ENCODE measurements around the gene RGL1. TPM values are rescaled to one million over a fixed set of nuclear protein-coding genes. Genes with fewer than 3 reads are reported as not detected.

RGL1 gene
- total and polyA plus RNA-seq, 4 donors = 7.0 to 51.6 (median 16.4) TPM

DNA sequence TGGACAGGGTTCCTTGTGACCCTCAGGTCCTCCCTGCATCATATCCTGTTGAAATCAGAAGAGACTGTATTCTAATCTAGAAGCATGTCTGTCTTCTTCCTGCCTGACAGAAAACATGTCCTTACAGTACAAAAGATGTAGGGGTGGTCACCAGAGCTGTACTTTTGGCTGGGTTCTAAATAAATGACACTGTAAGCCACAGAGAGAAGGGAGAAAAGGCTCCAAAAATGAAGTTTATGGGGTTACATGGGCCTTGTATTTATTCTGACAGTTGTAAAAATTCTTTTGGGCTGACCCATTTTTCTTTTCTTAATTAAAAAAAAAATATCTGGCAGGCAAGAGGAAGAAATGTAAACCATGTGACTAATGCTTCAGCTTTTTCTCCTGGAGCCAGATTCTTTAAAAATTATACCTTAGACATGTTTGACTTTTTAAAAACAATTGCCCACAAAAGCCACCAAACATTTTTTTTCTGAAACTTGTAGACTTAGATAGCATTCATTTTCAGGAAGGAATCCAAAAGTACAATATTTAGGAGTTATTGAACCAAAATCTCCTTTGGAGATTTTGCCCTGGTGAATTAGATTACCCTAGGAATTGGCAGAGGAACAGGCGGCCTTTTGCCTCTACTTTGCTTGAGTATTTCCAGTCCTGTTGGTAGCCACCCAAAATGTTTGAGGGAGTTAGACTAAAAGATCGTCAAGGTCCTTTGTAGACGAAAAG lies 17.1 kb downstream of the RGL1 start:
- Histone ChIP-seq H3K36me3 (ENCODE audit: control insufficient read depth in 1 of 2, insufficient read depth in 2 of 2, low read length in 1 of 2) (no peaks in the 10 kb centered on the region), H3K9me3 (ENCODE audit: control insufficient read depth, low read length) (no peaks in the 10 kb centered on the region), H3K27me3 (ENCODE audit: control insufficient read depth in 1 of 2, insufficient read depth in 2 of 2, low read length in 1 of 2) (no peaks in the 10 kb centered on the region), H3K4me1 (ENCODE audit: control insufficient read depth in 1 of 2, insufficient read depth in 2 of 2, low read length in 2 of 2) (peaks cover 0 to 5% of the 10 kb centered on the region in 2 donors), H3K4me3 (ENCODE audit: low read length in 2 of 2) (no peak overlapping the region), H3K27ac (ENCODE audit: low read depth in 1 of 2, low read length in 2 of 2) (peak overlapping the region; percentile 67 to 79)
- intact Hi-C loops (cut with DNase I) = no loop called here
- WGBS, 2 donors = 4 to 7% methylated on average over 3 of the region's 3 CpGs
- ATAC-seq (ENCODE audit: low FRiP score) (peak; percentile 60), DNase-seq (peak in 1 of 2 donors; percentile 52)

DNA sequence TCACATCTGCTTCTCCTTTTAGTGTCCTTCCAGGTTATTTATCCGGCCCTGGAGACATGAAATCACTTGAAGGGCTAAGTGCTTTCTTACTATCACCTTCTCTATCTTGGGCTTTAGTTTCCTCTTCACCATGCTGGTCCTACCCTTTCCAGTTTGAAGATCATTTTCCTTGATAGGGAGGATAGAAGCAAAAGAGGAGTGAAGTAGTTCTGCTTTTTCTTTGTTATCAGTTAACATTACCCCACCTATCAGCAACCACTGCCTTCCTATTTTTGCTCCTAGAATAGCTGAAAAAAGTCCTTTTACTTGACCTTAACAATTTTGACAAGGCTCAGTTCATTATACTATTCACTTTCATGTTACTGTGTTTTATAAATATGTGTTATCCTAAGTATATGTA lies 19.4 kb downstream of the RGL1 start:
- no peaks in the 10 kb centered on the region for H3K9me3 ChIP-seq (ENCODE audit: control insufficient read depth, low read length)
- no peaks in the 10 kb centered on the region for H3K4me1 ChIP-seq (ENCODE audit: control insufficient read depth in 1 of 2, insufficient read depth in 2 of 2, low read length in 2 of 2)
- no peak overlapping the region for H3K4me3 ChIP-seq (ENCODE audit: low read length in 2 of 2)
- H3K27me3 ChIP-seq (ENCODE audit: control insufficient read depth in 1 of 2, insufficient read depth in 2 of 2, low read length in 1 of 2) = no peaks in the 10 kb centered on the region
- H3K27ac ChIP-seq (ENCODE audit: low read depth in 1 of 2, low read length in 2 of 2) = peak overlapping the region in 1 of 2 donors; percentile 22
- WGBS, 2 donors = 96 to 98% methylated on average over 1 of the region's 1 CpG
- no peak for ATAC-seq (ENCODE audit: low FRiP score)
- intact Hi-C loops (cut with DNase I) = no loop called here
- H3K36me3 ChIP-seq (ENCODE audit: control insufficient read depth in 1 of 2, insufficient read depth in 2 of 2, low read length in 1 of 2) = no peaks in the 10 kb centered on the region
- no peak for DNase-seq

DNA sequence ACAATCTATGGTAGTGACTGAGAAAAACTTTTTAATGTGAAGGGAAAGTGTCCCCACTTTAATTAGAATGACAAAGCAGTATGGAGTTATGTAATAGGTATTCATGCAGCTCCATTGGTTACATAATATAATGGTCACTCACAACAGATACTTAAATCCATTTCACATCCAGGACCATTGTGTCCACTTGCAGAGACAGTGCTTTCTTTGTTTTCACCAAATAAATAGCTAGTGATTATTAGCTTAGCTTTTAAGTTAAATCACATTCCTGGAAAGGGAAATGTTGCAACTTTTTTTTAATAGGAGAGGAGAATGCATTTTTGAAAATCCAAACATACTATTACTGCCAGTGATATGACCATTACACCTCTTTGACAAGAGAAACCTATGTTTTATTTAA lies 22.9 kb downstream of the RGL1 start:
- H3K9me3 ChIP-seq (ENCODE audit: control insufficient read depth, low read length) = no peaks in the 10 kb centered on the region
- no peak overlapping the region for H3K27ac ChIP-seq (ENCODE audit: low read depth in 1 of 2, low read length in 2 of 2)

DNA sequence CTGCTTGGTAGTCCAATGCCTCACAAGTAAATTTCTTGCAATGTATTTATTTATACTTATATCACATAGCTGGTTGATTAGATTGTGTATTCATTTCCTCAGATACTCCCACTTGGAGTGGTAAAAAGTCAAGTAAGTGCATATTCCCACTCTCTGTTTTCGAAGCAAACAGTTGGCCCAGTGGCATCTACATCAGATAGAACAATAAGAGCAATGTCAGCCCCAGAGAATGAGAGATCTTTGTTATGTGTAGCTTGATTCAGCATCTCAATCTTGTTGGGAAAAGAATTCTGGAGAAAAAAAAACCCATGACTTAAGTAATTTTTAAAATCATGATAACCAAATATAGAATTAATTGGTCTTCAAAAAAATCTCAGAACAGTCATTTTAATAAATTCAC lies 25.5 kb downstream of the RGL1 start:
- no peaks in the 10 kb centered on the region for H3K27me3 ChIP-seq (ENCODE audit: control insufficient read depth in 1 of 2, insufficient read depth in 2 of 2, low read length in 1 of 2)
- ATAC-seq (ENCODE audit: low FRiP score) (no peak), DNase-seq (no peak)
- peaks cover 0 to 2% of the 10 kb centered on the region in 2 donors for H3K4me1 ChIP-seq (ENCODE audit: control insufficient read depth in 1 of 2, insufficient read depth in 2 of 2, low read length in 2 of 2)
- H3K9me3 ChIP-seq (ENCODE audit: control insufficient read depth, low read length) = no peaks in the 10 kb centered on the region
- no peak overlapping the region for H3K4me3 ChIP-seq (ENCODE audit: low read length in 2 of 2)
- H3K27ac ChIP-seq (ENCODE audit: low read depth in 1 of 2, low read length in 2 of 2) = no peak overlapping the region
- intact Hi-C loops (cut with DNase I) = no loop called here
- no peaks in the 10 kb centered on the region for H3K36me3 ChIP-seq (ENCODE audit: control insufficient read depth in 1 of 2, insufficient read depth in 2 of 2, low read length in 1 of 2)
- 89 to 91% methylated on average over 1 of the region's 1 CpG for WGBS, 2 donors

More for the DNA sequence above, 22.9 kb downstream of the RGL1 start:
- intact Hi-C loops (cut with DNase I) = no loop called here
- Histone ChIP-seq H3K4me1 (ENCODE audit: control insufficient read depth in 1 of 2, insufficient read depth in 2 of 2, low read length in 2 of 2) (peaks cover 0 to 2% of the 10 kb centered on the region in 2 donors), H3K27me3 (ENCODE audit: control insufficient read depth in 1 of 2, insufficient read depth in 2 of 2, low read length in 1 of 2) (no peaks in the 10 kb centered on the region), H3K4me3 (ENCODE audit: low read length in 2 of 2) (no peak overlapping the region), H3K36me3 (ENCODE audit: control insufficient read depth in 1 of 2, insufficient read depth in 2 of 2, low read length in 1 of 2) (no peaks in the 10 kb centered on the region)
- DNase-seq (no peak), ATAC-seq (ENCODE audit: low FRiP score) (no peak)

DNA sequence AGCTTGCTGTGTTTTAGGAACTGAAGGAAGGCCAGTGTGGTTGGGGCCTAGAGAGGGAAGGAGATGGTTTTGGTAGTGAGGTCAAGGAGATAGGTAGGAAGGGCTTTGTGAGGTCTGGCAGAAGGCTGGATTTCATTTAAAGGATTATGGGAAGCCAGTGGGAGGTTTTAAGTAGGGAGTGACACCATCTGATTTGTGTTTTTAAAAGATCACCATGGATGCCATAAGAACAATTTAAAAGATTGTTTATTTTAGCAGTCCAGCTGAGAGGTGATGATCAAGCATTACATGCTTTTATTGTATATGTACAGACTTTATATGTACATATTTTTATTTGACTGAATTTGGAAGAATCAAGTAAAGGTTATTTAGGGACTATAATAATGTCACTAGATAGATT lies 26.4 kb downstream of the RGL1 start:
- Histone ChIP-seq H3K27me3 (ENCODE audit: control insufficient read depth in 1 of 2, insufficient read depth in 2 of 2, low read length in 1 of 2) (no peaks in the 10 kb centered on the region), H3K4me3 (ENCODE audit: low read length in 2 of 2) (no peak overlapping the region), H3K36me3 (ENCODE audit: control insufficient read depth in 1 of 2, insufficient read depth in 2 of 2, low read length in 1 of 2) (no peaks in the 10 kb centered on the region), H3K4me1 (ENCODE audit: control insufficient read depth in 1 of 2, insufficient read depth in 2 of 2, low read length in 2 of 2) (peaks cover 0 to 2% of the 10 kb centered on the region in 2 donors), H3K27ac (ENCODE audit: low read depth in 1 of 2, low read length in 2 of 2) (no peak overlapping the region), H3K9me3 (ENCODE audit: control insufficient read depth, low read length) (no peaks in the 10 kb centered on the region)
- ATAC-seq (ENCODE audit: low FRiP score) = no peak
- intact Hi-C loops (cut with DNase I) = no loop called here
- no peak for DNase-seq

DNA sequence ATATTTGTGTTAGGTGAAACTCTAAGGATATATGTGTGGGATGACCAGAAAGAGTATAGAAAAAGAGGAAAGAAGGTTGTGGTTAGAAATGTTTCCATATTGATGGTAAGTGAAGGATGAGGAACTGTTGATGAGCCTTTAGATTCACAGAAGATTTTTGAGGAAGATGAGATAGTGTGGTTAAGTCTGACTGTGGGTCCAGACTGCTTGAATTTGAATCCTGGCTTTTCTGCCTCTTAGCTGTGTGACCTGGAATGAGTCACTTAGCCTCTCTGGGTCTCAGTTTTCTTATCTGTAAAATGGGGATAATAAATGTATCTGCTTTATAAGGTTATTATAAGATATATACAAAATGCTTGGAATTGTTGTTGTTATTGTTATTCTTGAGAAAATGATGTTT lies 27.5 kb downstream of the RGL1 start:
- no peaks in the 10 kb centered on the region for H3K36me3 ChIP-seq (ENCODE audit: control insufficient read depth in 1 of 2, insufficient read depth in 2 of 2, low read length in 1 of 2)
- H3K27me3 ChIP-seq (ENCODE audit: control insufficient read depth in 1 of 2, insufficient read depth in 2 of 2, low read length in 1 of 2) = no peaks in the 10 kb centered on the region
- no peak overlapping the region for H3K27ac ChIP-seq (ENCODE audit: low read depth in 1 of 2, low read length in 2 of 2)
- H3K9me3 ChIP-seq (ENCODE audit: control insufficient read depth, low read length) = no peaks in the 10 kb centered on the region
- H3K4me1 ChIP-seq (ENCODE audit: control insufficient read depth in 1 of 2, insufficient read depth in 2 of 2, low read length in 2 of 2) = peaks cover 0 to 2% of the 10 kb centered on the region in 2 donors
- intact Hi-C loops (cut with DNase I) = no loop called here
- ATAC-seq (ENCODE audit: low FRiP score) (no peak), DNase-seq (no peak)
- H3K4me3 ChIP-seq (ENCODE audit: low read length in 2 of 2) = no peak overlapping the region

DNA sequence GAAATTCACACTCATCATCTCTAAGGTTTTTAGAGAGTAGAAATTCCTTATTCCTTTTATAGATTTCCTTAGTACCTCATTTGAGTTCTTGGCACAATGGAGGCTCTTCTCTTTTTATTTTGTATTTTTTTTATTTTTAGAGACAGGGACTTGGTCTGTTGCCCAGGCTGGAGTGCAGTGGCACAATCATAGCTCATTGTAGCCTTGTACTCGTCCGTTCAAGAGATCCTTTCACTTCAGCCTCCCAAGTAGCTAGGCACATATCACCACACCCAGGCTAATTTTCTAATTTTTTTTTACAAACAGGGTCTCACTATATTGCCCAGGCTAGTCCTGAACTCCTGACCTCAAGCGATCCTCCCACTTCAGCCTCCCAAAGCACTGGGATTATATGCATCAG lies 29.6 kb downstream of the RGL1 start:
- ATAC-seq (ENCODE audit: low FRiP score) = no peak
- Histone ChIP-seq H3K4me3 (ENCODE audit: low read length in 2 of 2) (no peak overlapping the region), H3K36me3 (ENCODE audit: control insufficient read depth in 1 of 2, insufficient read depth in 2 of 2, low read length in 1 of 2) (no peaks in the 10 kb centered on the region), H3K4me1 (ENCODE audit: control insufficient read depth in 1 of 2, insufficient read depth in 2 of 2, low read length in 2 of 2) (peaks cover 0 to 2% of the 10 kb centered on the region in 2 donors), H3K9me3 (ENCODE audit: control insufficient read depth, low read length) (no peaks in the 10 kb centered on the region), H3K27ac (ENCODE audit: low read depth in 1 of 2, low read length in 2 of 2) (no peak overlapping the region), H3K27me3 (ENCODE audit: control insufficient read depth in 1 of 2, insufficient read depth in 2 of 2, low read length in 1 of 2) (no peaks in the 10 kb centered on the region)
- intact Hi-C loops (cut with DNase I) = no loop called here
- 43 to 44% methylated on average over 3 of the region's 3 CpGs for WGBS, 2 donors
- no peak for DNase-seq

DNA sequence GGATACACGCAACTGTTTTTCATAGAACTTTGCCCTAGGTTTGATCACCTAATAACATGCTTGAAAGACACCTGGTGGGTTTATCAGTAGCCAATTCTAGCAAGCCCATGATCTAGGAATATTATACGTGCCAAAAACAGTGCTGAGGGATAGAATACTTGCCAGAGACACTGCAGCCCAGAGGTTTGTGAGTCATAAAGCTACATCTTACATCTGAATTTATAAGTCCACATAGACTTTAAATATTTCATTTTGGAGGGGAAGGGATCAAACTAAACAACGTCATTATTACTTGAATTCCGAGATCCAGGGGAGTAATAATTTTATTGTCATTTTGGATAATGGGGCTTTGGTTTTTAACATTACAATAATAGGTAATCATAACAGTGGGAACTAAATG lies 31.7 kb downstream of the RGL1 start:
- intact Hi-C loops (cut with DNase I) = no loop called here
- WGBS, 2 donors = 85 to 87% methylated on average over 4 of the region's 4 CpGs
- no peak for ATAC-seq (ENCODE audit: low FRiP score)
- Histone ChIP-seq H3K36me3 (ENCODE audit: control insufficient read depth in 1 of 2, insufficient read depth in 2 of 2, low read length in 1 of 2) (no peaks in the 10 kb centered on the region), H3K4me1 (ENCODE audit: control insufficient read depth in 1 of 2, insufficient read depth in 2 of 2, low read length in 2 of 2) (no peaks in the 10 kb centered on the region), H3K27me3 (ENCODE audit: control insufficient read depth in 1 of 2, insufficient read depth in 2 of 2, low read length in 1 of 2) (no peaks in the 10 kb centered on the region), H3K4me3 (ENCODE audit: low read length in 2 of 2) (no peak overlapping the region), H3K9me3 (ENCODE audit: control insufficient read depth, low read length) (no peaks in the 10 kb centered on the region), H3K27ac (ENCODE audit: low read depth in 1 of 2, low read length in 2 of 2) (no peak overlapping the region)
- DNase-seq = no peak

DNA sequence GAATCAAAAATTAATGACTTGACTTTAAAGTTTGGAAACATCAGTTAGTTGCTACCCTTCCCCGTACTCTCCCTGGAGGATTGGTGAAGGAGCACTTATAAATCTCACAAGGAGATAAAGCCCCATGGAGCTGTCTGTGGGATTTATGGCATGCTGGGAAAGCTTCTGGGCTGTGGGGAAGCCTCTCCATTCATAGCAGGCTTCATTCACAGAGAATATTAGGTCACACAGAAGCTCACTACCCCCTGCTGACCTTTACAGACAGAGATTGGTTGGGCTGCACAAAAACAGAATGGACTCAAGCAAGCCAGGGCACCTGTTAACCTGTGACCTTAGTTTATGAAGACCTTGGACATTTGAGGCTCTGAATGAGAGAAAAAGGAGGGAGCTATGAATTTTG lies 32.1 kb downstream of the RGL1 start:
- DNase-seq (no peak), ATAC-seq (ENCODE audit: low FRiP score) (no peak)
- H3K4me1 ChIP-seq (ENCODE audit: control insufficient read depth in 1 of 2, insufficient read depth in 2 of 2, low read length in 2 of 2) = no peaks in the 10 kb centered on the region
- no peaks in the 10 kb centered on the region for H3K36me3 ChIP-seq (ENCODE audit: control insufficient read depth in 1 of 2, insufficient read depth in 2 of 2, low read length in 1 of 2)
- H3K27me3 ChIP-seq (ENCODE audit: control insufficient read depth in 1 of 2, insufficient read depth in 2 of 2, low read length in 1 of 2) = no peaks in the 10 kb centered on the region
- H3K4me3 ChIP-seq (ENCODE audit: low read length in 2 of 2) = no peak overlapping the region
- intact Hi-C loops (cut with DNase I) = no loop called here
- H3K27ac ChIP-seq (ENCODE audit: low read depth in 1 of 2, low read length in 2 of 2) = no peak overlapping the region
- 91 to 94% methylated on average over 1 of the region's 1 CpG for WGBS, 2 donors
- no peaks in the 10 kb centered on the region for H3K9me3 ChIP-seq (ENCODE audit: control insufficient read depth, low read length)
